ENCODE results near the gene SPTBN2.
A peak's percentile ranks its signal among the peaks of the same experiment; 100 is the strongest.

SPTBN2 gene

DNA sequence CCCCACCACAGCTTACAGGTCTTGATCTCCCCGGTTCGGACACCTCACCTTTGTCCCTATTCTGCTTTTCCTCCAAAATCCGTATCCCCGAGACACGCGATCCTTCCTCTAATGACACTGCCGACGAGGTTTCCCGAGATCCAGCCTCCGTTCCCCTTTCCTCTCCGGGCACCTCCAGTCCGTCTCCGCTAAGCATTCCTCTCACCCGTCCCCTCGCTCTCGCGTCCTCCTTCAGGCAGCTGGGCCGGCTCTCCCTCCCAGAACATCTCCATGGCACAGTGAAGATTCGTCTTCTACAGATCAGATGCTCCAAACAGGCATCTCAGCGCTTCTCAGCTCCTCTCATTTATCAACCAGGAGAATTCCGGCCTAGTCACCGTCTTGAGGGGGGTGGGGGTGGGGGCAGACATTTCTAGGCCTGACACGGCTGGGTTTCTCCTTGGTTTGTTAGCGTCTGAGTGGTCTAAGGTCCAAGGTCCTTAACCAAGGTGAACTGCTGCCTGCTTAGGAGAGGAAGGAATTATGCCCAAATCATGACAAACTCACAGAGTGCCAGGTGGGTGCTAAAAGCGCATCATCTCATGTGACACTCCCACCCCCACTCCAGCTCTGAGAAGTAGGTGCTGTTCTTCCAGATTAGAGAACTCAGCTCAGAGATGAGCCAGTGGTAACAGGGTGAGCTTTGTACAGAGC, at the start of gene SPTBN2:
SPTBN2 (minus strand) TSS at position 524 of the 693 bp plus-strand sequence. CDS start 7,976 bp downstream, outside the sequence.
- H3K4me3 ChIP-seq (IDR thresholded peaks at IDR 0.05; ENCODE audit: insufficient read depth, low read depth, low read length): no peak within 1 kb of the TSS
- peak within 1 kb of the TSS; percentile 39 for H3K4me2 ChIP-seq
- no peaks in the 10 kb centered on the region for H3K36me3 ChIP-seq (ENCODE audit: insufficient read depth)
- no peaks in the 10 kb centered on the region for H3K79me2 ChIP-seq (ENCODE audit: insufficient read depth, low read depth)
- TF ChIP-seq CTCF (conservative IDR thresholded peaks at IDR 0.05; ENCODE audit: low read depth, low read length): no peak
- no peak within 1 kb of the TSS for H3K27ac ChIP-seq
- peak within 1 kb of the TSS; percentile 34; the same call in 1 of the 2 replicates for H2AFZ ChIP-seq (ENCODE audit: low read depth)
- peaks cover 29% of the 10 kb centered on the region for H3K27me3 ChIP-seq (ENCODE audit: insufficient read depth, low read depth)
- no peaks in the 10 kb centered on the region for H3K4me1 ChIP-seq (ENCODE audit: low read depth, poor library complexity, severe bottlenecking)
- no peaks in the 10 kb centered on the region for H4K20me1 ChIP-seq (ENCODE audit: insufficient read depth)
- no peak within 1 kb of the TSS for H3K9ac ChIP-seq

DNA sequence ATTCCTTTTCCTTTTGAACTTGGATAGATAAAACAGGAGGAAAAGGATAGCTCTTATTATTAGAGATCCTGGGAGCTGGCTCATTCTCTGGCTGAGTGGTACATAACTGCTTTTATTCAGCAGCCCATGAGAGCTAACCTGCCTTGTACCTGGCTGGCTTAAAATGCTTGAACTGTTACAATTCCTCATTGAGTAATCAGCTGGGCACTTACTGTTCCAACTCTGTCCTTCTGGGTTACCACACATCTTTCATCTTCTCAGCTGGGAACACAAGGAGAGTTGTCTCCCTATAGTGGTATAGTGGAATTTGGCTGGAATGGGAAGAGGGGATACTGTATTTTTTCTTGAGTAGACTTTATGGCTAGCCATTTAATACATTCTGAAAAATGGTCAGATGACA, 39.8 kb upstream of the SPTBN2 start:
- H3K27ac ChIP-seq: no peak overlapping the region
- no peak overlapping the region for H3K9ac ChIP-seq
- no peak for TF ChIP-seq CTCF (conservative IDR thresholded peaks at IDR 0.05; ENCODE audit: low read depth, low read length)
- no peaks in the 10 kb centered on the region for H4K20me1 ChIP-seq (ENCODE audit: insufficient read depth)
- no peaks in the 10 kb centered on the region for H3K27me3 ChIP-seq (ENCODE audit: insufficient read depth, low read depth)
- H3K4me1 ChIP-seq (ENCODE audit: low read depth, poor library complexity, severe bottlenecking): no peaks in the 10 kb centered on the region
- no peaks in the 10 kb centered on the region for H3K79me2 ChIP-seq (ENCODE audit: insufficient read depth, low read depth)
- H3K4me3 ChIP-seq (IDR thresholded peaks at IDR 0.05; ENCODE audit: insufficient read depth, low read depth, low read length): no peak overlapping the region
- H3K4me2 ChIP-seq: no peak overlapping the region
- no peaks in the 10 kb centered on the region for H3K36me3 ChIP-seq (ENCODE audit: insufficient read depth)
- H2AFZ ChIP-seq (ENCODE audit: low read depth): no peak overlapping the region

- H3K36me3 ChIP-seq (ENCODE audit: insufficient read depth): no peaks in the 10 kb centered on the region
- H3K9ac ChIP-seq: no peak overlapping the region
- no peak overlapping the region for H3K4me3 ChIP-seq (IDR thresholded peaks at IDR 0.05; ENCODE audit: insufficient read depth, low read depth, low read length)
- H3K4me2 ChIP-seq: no peak overlapping the region
- H3K27ac ChIP-seq: no peak overlapping the region
- TF ChIP-seq CTCF (conservative IDR thresholded peaks at IDR 0.05; ENCODE audit: low read depth, low read length): no peak
- H2AFZ ChIP-seq (ENCODE audit: low read depth): no peak overlapping the region
- no peaks in the 10 kb centered on the region for H4K20me1 ChIP-seq (ENCODE audit: insufficient read depth)
- no peaks in the 10 kb centered on the region for H3K79me2 ChIP-seq (ENCODE audit: insufficient read depth, low read depth)
- H3K27me3 ChIP-seq (ENCODE audit: insufficient read depth, low read depth): no peaks in the 10 kb centered on the region
- no peaks in the 10 kb centered on the region for H3K4me1 ChIP-seq (ENCODE audit: low read depth, poor library complexity, severe bottlenecking)
These were observed 39.1 kb upstream of the SPTBN2 start for GRCh38 chr11:66768088-66768521.

DNA sequence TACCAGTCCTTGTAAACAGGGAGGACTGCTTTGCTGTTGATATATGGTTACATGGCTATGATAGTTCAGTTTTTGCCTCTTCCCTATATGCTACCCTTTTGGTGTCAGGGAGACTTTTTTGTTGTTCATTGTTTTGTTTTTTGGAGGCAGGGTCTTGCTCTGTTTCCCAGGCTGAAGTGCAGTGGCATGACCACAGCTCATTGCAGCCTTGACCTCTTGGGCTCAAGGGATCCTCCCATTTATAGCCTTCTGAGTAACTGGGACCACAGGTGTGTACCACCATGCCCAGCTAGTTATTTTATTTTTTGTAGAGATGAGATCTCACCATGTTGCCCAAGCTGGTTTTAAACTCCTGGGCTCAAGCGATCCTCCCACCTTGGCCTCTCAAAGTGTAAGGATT, 38.6 kb upstream of the SPTBN2 start:
- H3K9ac ChIP-seq: no peak overlapping the region
- H3K27me3 ChIP-seq (ENCODE audit: insufficient read depth, low read depth): no peaks in the 10 kb centered on the region
- TF ChIP-seq CTCF (conservative IDR thresholded peaks at IDR 0.05; ENCODE audit: low read depth, low read length): no peak
- H3K79me2 ChIP-seq (ENCODE audit: insufficient read depth, low read depth): no peaks in the 10 kb centered on the region
- H3K4me3 ChIP-seq (IDR thresholded peaks at IDR 0.05; ENCODE audit: insufficient read depth, low read depth, low read length): no peak overlapping the region
- H2AFZ ChIP-seq (ENCODE audit: low read depth): no peak overlapping the region
- H3K4me1 ChIP-seq (ENCODE audit: low read depth, poor library complexity, severe bottlenecking): no peaks in the 10 kb centered on the region
- H3K4me2 ChIP-seq: no peak overlapping the region
- no peaks in the 10 kb centered on the region for H4K20me1 ChIP-seq (ENCODE audit: insufficient read depth)
- no peak overlapping the region for H3K27ac ChIP-seq
- no peaks in the 10 kb centered on the region for H3K36me3 ChIP-seq (ENCODE audit: insufficient read depth)
